Omental fat pad (tissue), 4 donors: ENCODE results near the gene CLIC3. TPM values are rescaled to one million over a fixed set of nuclear protein-coding genes. Genes with fewer than 3 reads are reported as not detected.

Experiments
- ATAC-seq: fragments of 150-250 bp; one replicate; pipeline ENCODE4 v1.9.1; 2016; ENCODE audit warnings: mild to moderate bottlenecking, moderate library complexity; ENCODE audit not compliant: low FRiP score
- DNase-seq: peaks from one replicate; pipeline ENCODE4 v3.0.0-alpha.2; 2019; ENCODE audit warnings: low spot score
- CTCF ChIP-seq, 3 donors: fragments of 450-650 bp; IDR thresholded peaks; one replicate each; pipeline ENCODE4 v1.5.1; 2016 to 2017; ENCODE audit warnings: antibody characterized with exemption in 3 of 3, mild to moderate bottlenecking in 3 of 3, moderate library complexity in 2 of 3
- total RNA-seq, 4 donors: library from RNA; depleted of rRNA; stranded (reverse); fragments of >200 nt; gene quantifications; one replicate each; pipeline ENCODE4 v1.1.0, GENCODE V29; 2016

The CLIC3 gene
- total RNA-seq, 4 donors from 2014 or later, result 0.95 to 9.7 (median 4.7) TPM

DNA sequence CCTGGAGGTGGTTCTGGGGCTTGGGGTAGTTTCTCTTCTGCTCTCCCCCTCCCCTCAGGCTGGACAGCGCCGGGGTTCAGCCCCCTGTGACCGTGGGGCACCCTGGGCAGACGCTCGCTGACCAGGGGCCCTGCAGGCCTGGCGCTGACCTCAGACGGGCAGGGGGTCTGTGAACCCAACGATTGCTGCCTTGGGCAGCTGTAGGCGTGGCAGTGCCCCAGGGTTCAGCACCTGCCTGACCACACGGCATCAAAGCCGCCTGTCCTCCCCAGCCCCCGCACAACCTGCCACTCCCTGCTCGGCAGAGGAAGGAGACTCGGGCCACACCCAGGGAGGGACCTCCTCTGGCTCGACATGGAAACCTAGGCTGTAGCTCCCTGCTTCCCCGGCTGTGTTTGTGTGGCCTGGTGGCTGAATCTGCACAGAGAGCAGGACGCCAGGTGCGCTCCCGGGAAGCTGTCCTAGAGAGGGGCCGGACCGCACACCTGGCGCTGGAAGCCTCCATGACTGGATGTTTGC lies 32.1 kb downstream of the CLIC3 start:
- no peak for TF ChIP-seq CTCF (IDR thresholded peaks at IDR 0.05)
- DNase-seq (no peak), ATAC-seq (no peak)

DNA sequence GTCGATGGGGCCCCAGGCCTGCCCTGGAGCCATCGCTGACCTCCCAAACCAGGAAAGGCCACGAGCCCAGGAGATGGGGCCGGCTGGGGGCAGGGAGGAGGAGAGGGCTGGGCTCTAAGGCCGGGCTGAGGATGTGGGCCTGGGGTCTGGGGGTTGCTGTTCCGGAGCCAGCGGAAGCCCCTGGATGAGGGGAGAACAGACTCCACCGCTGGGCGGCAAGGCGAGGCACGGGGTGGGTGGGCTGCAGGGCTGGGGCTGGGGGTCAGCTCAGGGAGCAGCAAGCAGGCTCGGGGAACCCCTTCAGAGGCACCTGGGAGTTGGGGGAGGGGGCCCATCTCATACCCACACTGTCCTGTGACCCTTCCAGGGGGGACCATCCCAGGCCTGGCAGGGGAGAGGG lies 32.6 kb downstream of the CLIC3 start:
- DNase-seq (no peak), ATAC-seq (no peak)
- no peak for TF ChIP-seq CTCF (IDR thresholded peaks at IDR 0.05)

- no peak for DNase-seq
- ATAC-seq, result no peak
- no peak for TF ChIP-seq CTCF (IDR thresholded peaks at IDR 0.05)
Observed at GRCh38 chr9:136963341-136963740, 33.0 kb downstream of the CLIC3 start.

DNA sequence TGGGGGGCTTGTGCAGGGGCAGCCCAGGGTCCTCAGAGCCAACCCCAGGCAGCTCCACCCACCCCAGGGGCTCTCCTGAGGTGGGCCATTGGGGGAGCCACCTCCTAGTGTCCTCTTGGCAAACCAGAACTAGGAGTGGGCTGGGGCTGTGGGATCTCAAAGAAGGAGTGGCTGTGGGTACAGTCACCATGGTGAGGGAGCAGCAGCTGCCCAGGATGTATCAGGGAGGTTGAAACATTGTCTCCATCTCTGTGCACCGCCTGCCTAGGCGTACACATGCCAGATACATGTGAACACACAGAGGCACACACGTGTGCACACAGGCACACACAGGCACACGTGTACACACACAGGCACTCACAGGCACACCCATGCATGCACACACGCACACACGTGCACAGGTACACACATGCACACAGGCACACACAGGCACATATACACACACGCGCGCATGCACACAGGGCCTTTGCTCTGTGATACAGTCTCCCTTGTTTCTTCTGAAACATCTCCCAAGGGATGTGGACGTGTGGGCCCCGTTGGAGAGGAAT lies 33.6 kb downstream of the CLIC3 start:
- DNase-seq (no peak), ATAC-seq (no peak)
- TF ChIP-seq CTCF (IDR thresholded peaks at IDR 0.05), result no peak

GRCh38 chr9:136962163-136962562 lies 34.2 kb downstream of the CLIC3 start:
- ATAC-seq (no peak), DNase-seq (no peak)
- TF ChIP-seq CTCF (IDR thresholded peaks at IDR 0.05), result no peak

GRCh38 chr9:136961279-136962065 lies 34.9 kb downstream of the CLIC3 start:
- ATAC-seq (no peak), DNase-seq (no peak)
- no peak for TF ChIP-seq CTCF (IDR thresholded peaks at IDR 0.05)

DNA sequence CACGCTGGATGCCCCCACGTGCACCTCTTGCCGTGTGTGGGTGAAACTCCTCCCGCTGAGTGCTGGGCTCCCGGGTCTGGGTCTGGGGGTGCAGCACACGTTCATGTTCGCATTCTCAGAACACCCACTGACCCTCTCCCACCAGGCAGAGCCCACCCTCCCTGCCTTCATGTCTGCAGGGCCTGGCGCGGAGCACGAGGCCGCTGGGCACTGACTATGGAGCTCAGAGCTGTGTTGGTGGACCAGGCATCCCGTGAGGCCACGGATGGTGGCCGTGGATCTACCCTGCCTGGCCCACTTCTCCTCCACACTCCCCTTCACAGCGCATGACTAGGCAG lies 35.5 kb downstream of the CLIC3 start:
- no peak for ATAC-seq

More for the DNA sequence above, 35.5 kb downstream of the CLIC3 start:
- no peak for DNase-seq
- TF ChIP-seq CTCF (IDR thresholded peaks at IDR 0.05), result no peak
